Measurements from ENCODE around the gene INSYN2B. TPM values are rescaled to one million over a fixed set of nuclear protein-coding genes. Genes with fewer than 3 reads are reported as not detected.
A peak's percentile ranks its signal among the peaks of the same experiment; 100 is the strongest.

Gene INSYN2B
- polyA plus RNA-seq, 1 donor (not counting 4 experiments of a cell fraction or from before 2014, with no cell fraction given), result 0.16 TPM

- Histone ChIP-seq H3K4me3 (ENCODE audit: control insufficient read depth in 2 of 3, extremely low read depth in 1 of 3, insufficient read depth in 2 of 3, low read depth in 1 of 3, low read length in 3 of 3) (no peak overlapping the region), H3K27ac (ENCODE audit: control insufficient read depth, insufficient read depth, low read length) (no peak overlapping the region), H3K79me2 (ENCODE audit: control insufficient read depth, insufficient read depth, low read length) (no peaks in the 10 kb centered on the region), H3K9ac (ENCODE audit: control insufficient read depth, extremely low read depth, insufficient read depth, low read length) (no peak overlapping the region), H3K4me2 (ENCODE audit: control insufficient read depth, extremely low read depth, insufficient read depth, low read depth, low read length) (no peak overlapping the region), H3K27me3 (ENCODE audit: control insufficient read depth, extremely low read depth, insufficient read depth, low read length) (no peaks in the 10 kb centered on the region), H3K9me3 (ENCODE audit: control insufficient read depth, low read depth, low read length) (no peaks in the 10 kb centered on the region), H4K20me1 (ENCODE audit: control insufficient read depth, extremely low read depth, insufficient read depth, low read length) (no peaks in the 10 kb centered on the region), H2AFZ (ENCODE audit: control insufficient read depth, low read length) (no peak overlapping the region), H3K36me3 (ENCODE audit: control insufficient read depth in 2 of 2, extremely low read depth in 1 of 2, insufficient read depth in 2 of 2, low read length in 2 of 2) (no peaks in the 10 kb centered on the region), H3K9me1 (ENCODE audit: control insufficient read depth, extremely low read depth, insufficient read depth, low read length) (no peaks in the 10 kb centered on the region), H3K4me1 (ENCODE audit: control insufficient read depth, extremely low read depth, insufficient read depth, low read length) (no peaks in the 10 kb centered on the region)
- no peak for TF ChIP-seq EZH2 (IDR thresholded peaks at IDR 0.05; ENCODE audit: low read length)
- TF ChIP-seq, protein P1, sequence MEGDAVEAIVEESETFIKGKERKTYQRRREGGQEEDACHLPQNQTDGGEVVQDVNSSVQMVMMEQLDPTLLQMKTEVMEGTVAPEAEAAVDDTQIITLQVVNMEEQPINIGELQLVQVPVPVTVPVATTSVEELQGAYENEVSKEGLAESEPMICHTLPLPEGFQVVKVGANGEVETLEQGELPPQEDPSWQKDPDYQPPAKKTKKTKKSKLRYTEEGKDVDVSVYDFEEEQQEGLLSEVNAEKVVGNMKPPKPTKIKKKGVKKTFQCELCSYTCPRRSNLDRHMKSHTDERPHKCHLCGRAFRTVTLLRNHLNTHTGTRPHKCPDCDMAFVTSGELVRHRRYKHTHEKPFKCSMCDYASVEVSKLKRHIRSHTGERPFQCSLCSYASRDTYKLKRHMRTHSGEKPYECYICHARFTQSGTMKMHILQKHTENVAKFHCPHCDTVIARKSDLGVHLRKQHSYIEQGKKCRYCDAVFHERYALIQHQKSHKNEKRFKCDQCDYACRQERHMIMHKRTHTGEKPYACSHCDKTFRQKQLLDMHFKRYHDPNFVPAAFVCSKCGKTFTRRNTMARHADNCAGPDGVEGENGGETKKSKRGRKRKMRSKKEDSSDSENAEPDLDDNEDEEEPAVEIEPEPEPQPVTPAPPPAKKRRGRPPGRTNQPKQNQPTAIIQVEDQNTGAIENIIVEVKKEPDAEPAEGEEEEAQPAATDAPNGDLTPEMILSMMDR (optimal IDR thresholded peaks at IDR 0.05 in 1 of 3, IDR thresholded peaks at IDR 0.05 in 1 of 3, conservative IDR thresholded peaks at IDR 0.05 in 1 of 3; ENCODE audit: extremely low read depth in 1 of 3, insufficient read depth in 2 of 3, low read length in 3 of 3), result no peak
- no peak for DNase-seq (ENCODE audit: low read depth, low spot score)
- FAIRE-seq, result no peak
- dilution Hi-C loops (cut with MboI; ENCODE audit: extremely low pct_ligation_motif_present, low sequenced_read_pairs), result no loop called here
Observed at GRCh38 chr5:169988206-169988605, 7.9 kb upstream of the INSYN2B start.

DNA sequence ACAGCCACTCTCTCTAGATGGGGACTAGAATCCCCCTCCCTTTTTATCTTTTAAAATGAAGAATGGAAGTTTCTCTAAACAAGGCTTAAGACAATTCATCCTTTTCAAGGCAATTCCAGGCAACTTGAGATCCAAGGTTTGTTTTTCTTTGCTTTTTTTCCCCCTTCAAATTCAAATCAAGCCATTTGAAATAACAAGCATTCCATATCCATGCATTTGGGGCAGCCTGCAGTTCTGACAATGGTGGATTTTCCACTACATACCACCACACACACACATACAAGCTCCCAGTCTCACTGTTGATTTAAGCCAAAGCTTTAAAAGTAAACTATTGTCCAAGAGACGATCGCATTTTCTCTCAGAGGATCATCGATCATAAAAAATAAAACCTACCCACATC, 424 bp downstream of the INSYN2B start:
- H3K9ac ChIP-seq (ENCODE audit: control insufficient read depth, extremely low read depth, insufficient read depth, low read length), result peak overlapping the region; percentile 3

More for the DNA sequence above, 424 bp downstream of the INSYN2B start:
- no peaks in the 10 kb centered on the region for H3K79me2 ChIP-seq (ENCODE audit: control insufficient read depth, insufficient read depth, low read length)
- no peaks in the 10 kb centered on the region for H3K9me1 ChIP-seq (ENCODE audit: control insufficient read depth, extremely low read depth, insufficient read depth, low read length)
- peak overlapping the region; percentile 81 for H2AFZ ChIP-seq (ENCODE audit: control insufficient read depth, low read length)
- dilution Hi-C loops (cut with MboI; ENCODE audit: extremely low pct_ligation_motif_present, low sequenced_read_pairs), result no loop called here
- peak overlapping the region; percentile 84 for H3K4me2 ChIP-seq (ENCODE audit: control insufficient read depth, extremely low read depth, insufficient read depth, low read depth, low read length)
- H3K36me3 ChIP-seq (ENCODE audit: control insufficient read depth in 2 of 2, extremely low read depth in 1 of 2, insufficient read depth in 2 of 2, low read length in 2 of 2), result no peaks in the 10 kb centered on the region
- no peaks in the 10 kb centered on the region for H4K20me1 ChIP-seq (ENCODE audit: control insufficient read depth, extremely low read depth, insufficient read depth, low read length)
- peaks cover 19% of the 10 kb centered on the region for H3K4me1 ChIP-seq (ENCODE audit: control insufficient read depth, extremely low read depth, insufficient read depth, low read length)
- H3K9me3 ChIP-seq (ENCODE audit: control insufficient read depth, low read depth, low read length), result no peaks in the 10 kb centered on the region
- H3K4me3 ChIP-seq (ENCODE audit: control insufficient read depth in 2 of 3, extremely low read depth in 1 of 3, insufficient read depth in 2 of 3, low read depth in 1 of 3, low read length in 3 of 3), result peak overlapping the region in 2 of 3 experiments; percentile 14 to 54
- no peak overlapping the region for H3K27ac ChIP-seq (ENCODE audit: control insufficient read depth, insufficient read depth, low read length)
- H3K27me3 ChIP-seq (ENCODE audit: control insufficient read depth, extremely low read depth, insufficient read depth, low read length), result peaks cover 3% of the 10 kb centered on the region
- DNase-seq (ENCODE audit: low read depth, low spot score), result no peak
- FAIRE-seq, result no peak
- TF ChIP-seq EZH2 (IDR thresholded peaks at IDR 0.05; ENCODE audit: low read length), result no peak
- TF ChIP-seq, protein P1 (optimal IDR thresholded peaks at IDR 0.05 in 1 of 3, IDR thresholded peaks at IDR 0.05 in 1 of 3, conservative IDR thresholded peaks at IDR 0.05 in 1 of 3; ENCODE audit: extremely low read depth in 1 of 3, insufficient read depth in 2 of 3, low read length in 3 of 3), result no peak
